Lower leg skin (tissue), 4 donors: Measurements from ENCODE around the gene CDH23. TPM values are rescaled to one million over a fixed set of nuclear protein-coding genes. Genes with fewer than 3 reads are reported as not detected.

Experiments
- DNase-seq, 2 donors: peaks; one replicate each; pipeline ENCODE4 v3.0.0-alpha.2; 2019; ENCODE audit warnings: low spot score in 2 of 2
- H3K4me3 ChIP-seq: fragments of 200-600 bp; sonication (generic); 2 replicates; pipeline ENCODE4 v1.5.1; 2017; ENCODE audit warnings: mild to moderate bottlenecking, low read depth; ENCODE audit not compliant: poor library complexity, severe bottlenecking
- CTCF ChIP-seq, 3 donors: fragments of 450-650 bp; IDR thresholded peaks; one replicate each; pipeline ENCODE4 v1.5.1; 2016; ENCODE audit warnings: antibody characterized with exemption in 3 of 3, mild to moderate bottlenecking in 3 of 3, moderate library complexity in 2 of 3
- POLR2A ChIP-seq, 2 donors: fragments of 450-650 bp; IDR thresholded peaks; one replicate each; pipeline ENCODE4 v1.6.1; 2016 to 2017; ENCODE audit warnings: antibody characterized with exemption in 2 of 2, mild to moderate bottlenecking in 1 of 2, moderate library complexity in 1 of 2
- WGBS, 2 donors: methylation state at CpG; one replicate each; pipeline ENCODE4 v1.1.5; 2018; 5-methylcytosine and 5-hydroxymethylcytosine counted together
- intact Hi-C: fragments of 100-400 bp; cut with DNase I; formaldehyde crosslinking; loops from one replicate; pipeline ENCODE4 v1.15.0; 2023; ENCODE audit warnings: low total_unique reads
- total RNA-seq, 4 donors: library from RNA; depleted of rRNA; stranded (reverse); fragments of >200 nt; gene quantifications; one replicate each; pipeline ENCODE4 v1.1.0, GENCODE V29; 2016

The CDH23 gene
- total RNA-seq, 4 donors from 2014 or later = 1.7 to 9.2 (median 2.6) TPM

GRCh38 chr10:71497763-71498326 lies 101.1 kb downstream of the CDH23 start:
- DNase-seq = no peak
- TF ChIP-seq CTCF (IDR thresholded peaks at IDR 0.05) = no peak
- no peak for TF ChIP-seq POLR2A (IDR thresholded peaks at IDR 0.05)
- WGBS, 2 donors = 76 to 81% methylated on average over 9 of the region's 9 CpGs
- intact Hi-C loops = no loop called here
- H3K4me3 ChIP-seq = no peak overlapping the region

- TF ChIP-seq POLR2A (IDR thresholded peaks at IDR 0.05) = no peak
- TF ChIP-seq CTCF (IDR thresholded peaks at IDR 0.05) = no peak
- no peak overlapping the region for H3K4me3 ChIP-seq
- DNase-seq = no peak
- 95 to 99% methylated on average over 4 of the region's 4 CpGs for WGBS, 2 donors
- intact Hi-C loops = no loop called here
Measured at GRCh38 chr10:71501402-71501801, 104.7 kb downstream of the CDH23 start.

DNA sequence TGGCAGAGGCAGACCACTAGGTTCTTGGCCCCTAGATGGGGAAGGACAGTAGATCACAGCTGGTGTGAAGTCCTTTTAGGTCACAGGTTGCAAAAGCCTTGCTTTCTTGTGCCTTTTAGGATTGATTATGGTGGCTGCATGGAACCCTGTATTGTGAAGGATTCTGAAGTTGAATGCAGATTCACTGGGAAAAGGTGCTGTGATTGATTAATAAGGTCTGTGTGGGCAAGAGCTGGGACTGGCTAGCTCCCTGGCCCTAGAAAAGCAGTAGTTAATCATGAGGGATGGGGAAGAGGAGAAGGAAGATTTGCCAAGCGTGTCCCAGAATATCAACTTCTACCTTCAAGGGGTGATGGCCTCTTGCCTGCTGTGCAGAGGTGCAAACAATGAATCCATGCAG lies 105.5 kb downstream of the CDH23 start:
- WGBS, 2 donors = 93 to 97% methylated on average over 1 of the region's 1 CpG
- no peak overlapping the region for H3K4me3 ChIP-seq
- DNase-seq = no peak
- no peak for TF ChIP-seq CTCF (IDR thresholded peaks at IDR 0.05)
- TF ChIP-seq POLR2A (IDR thresholded peaks at IDR 0.05) = no peak
- intact Hi-C loops = no loop called here

- intact Hi-C loops = no loop called here
- no peak overlapping the region for H3K4me3 ChIP-seq
- TF ChIP-seq CTCF (IDR thresholded peaks at IDR 0.05) = no peak
- TF ChIP-seq POLR2A (IDR thresholded peaks at IDR 0.05) = no peak
- no peak for DNase-seq
- WGBS, 2 donors = 79 to 90% methylated on average over 3 to 5 of the region's 5 CpGs
Measured at GRCh38 chr10:71502851-71503250, 106.1 kb downstream of the CDH23 start.

GRCh38 chr10:71504168-71504567 lies 107.4 kb downstream of the CDH23 start:
- H3K4me3 ChIP-seq = no peak overlapping the region
- 68 to 74% methylated on average over 2 of the region's 2 CpGs for WGBS, 2 donors
- TF ChIP-seq POLR2A (IDR thresholded peaks at IDR 0.05) (no peak), CTCF (IDR thresholded peaks at IDR 0.05) (no peak)
- intact Hi-C loops = no loop called here
- DNase-seq = no peak

DNA sequence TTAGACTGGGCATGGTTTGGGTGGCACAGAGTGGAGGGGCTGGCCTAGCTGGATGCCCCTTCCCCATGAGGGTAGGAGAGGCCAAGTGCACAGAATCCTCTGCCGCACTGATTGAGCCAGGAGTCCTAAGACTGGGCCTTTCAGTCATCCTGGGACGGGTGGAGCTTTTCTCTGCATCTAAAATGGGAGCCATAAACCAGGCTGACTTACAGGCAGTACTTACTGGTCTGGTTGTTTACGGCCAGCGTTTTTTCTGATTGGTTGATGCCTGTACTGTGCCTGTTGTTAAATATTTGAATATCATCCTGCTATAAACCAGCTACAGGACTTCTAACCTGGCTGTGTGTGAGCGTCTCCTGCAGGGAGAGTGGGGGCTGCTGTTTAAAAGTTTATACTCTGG lies 107.8 kb downstream of the CDH23 start:
- DNase-seq = no peak
- WGBS, 2 donors = 48 to 81% methylated on average over 5 of the region's 5 CpGs
- intact Hi-C loops = no loop called here
- no peak for TF ChIP-seq CTCF (IDR thresholded peaks at IDR 0.05)
- H3K4me3 ChIP-seq = no peak overlapping the region
